HEK293 (cell line): ENCODE measurements around the gene MYO1D.

Experiments
- CTCF ChIA-PET: fragments of 350-600 bp; formaldehyde crosslinking; extraction: SDS; loops from one replicate; lab custom pipeline; 2021; ENCODE audit warnings: antibody characterized with exemption; lab: Yijun Ruan, JAX
- POLR2A ChIA-PET: fragments of 300-600 bp; formaldehyde crosslinking; extraction: SDS; loops from one replicate; lab custom pipeline; 2020; ENCODE audit warnings: antibody characterized with exemption, inconsistent platforms; lab: Yijun Ruan, JAX
- H3K27ac ChIP-seq: fragments of 200-500 bp; sonication (Bioruptor generic); 2 replicates; pipeline ENCODE4 v1.5.1; 2014; ENCODE audit warnings: low read depth, low read length, control low read depth, inconsistent platforms; ENCODE audit errors: extremely low read depth
- H3K36me3 ChIP-seq, 2 experiments: fragments of 200-500 bp in 1 of 2; sonication (Bioruptor generic) in 1 of 2; 1 replicate in 1 of 2; 2 replicates in 1 of 2; pipeline ENCODE4 v1.5.1; 2014 to 2017; ENCODE audit warnings: inconsistent platforms in 2 of 2, low read length in 2 of 2; ENCODE audit not compliant: control insufficient read depth in 2 of 2, insufficient read depth in 1 of 2
- H3K4me1 ChIP-seq: fragments of 200-500 bp; sonication (Bioruptor generic); 2 replicates; pipeline ENCODE4 v1.5.1; 2014; ENCODE audit warnings: mild to moderate bottlenecking, low read length, inconsistent platforms; ENCODE audit not compliant: control insufficient read depth, insufficient read depth
- H3K4me3 ChIP-seq: 2 replicates; pipeline ENCODE4 v1.5.1; 2011; ENCODE audit warnings: low read depth, mild to moderate bottlenecking, control low read depth, low read length, moderate library complexity
- H3K9me3 ChIP-seq: fragments of 200-500 bp; sonication (Bioruptor generic); 2 replicates; pipeline ENCODE4 v1.5.1; 2014; ENCODE audit warnings: low read depth, low read length, inconsistent platforms; ENCODE audit not compliant: control insufficient read depth, insufficient read depth
- EGR2 ChIP-seq: fragments of 450-650 bp; formaldehyde crosslinking; IDR thresholded peaks from 2 replicates; pipeline ENCODE4 v1.5.1; 2016; ENCODE audit warnings: low read depth, missing biosample characterization, missing genetic modification characterization
- GFI1B ChIP-seq: fragments of 450-650 bp; formaldehyde crosslinking; IDR thresholded peaks from 2 replicates; pipeline ENCODE4 v1.5.1; 2016; ENCODE audit warnings: missing biosample characterization, missing genetic modification characterization
- KLF10 ChIP-seq: fragments of 450-650 bp; IDR thresholded peaks from 2 replicates; pipeline ENCODE4 v1.5.1; 2018; ENCODE audit warnings: missing biosample characterization, mild to moderate bottlenecking, missing genetic modification characterization
- PBX3 ChIP-seq: sonication (generic); formaldehyde crosslinking; IDR thresholded peaks from 2 replicates; pipeline ENCODE4 v1.8.1; 2022; ENCODE audit warnings: mild to moderate bottlenecking, moderate library complexity, missing genetic modification reagents
- SETDB1 ChIP-seq: IDR thresholded peaks from one replicate; pipeline ENCODE4 v1.6.1; 2017; ENCODE audit warnings: mild to moderate bottlenecking, low read length, moderate library complexity, mixed read lengths; ENCODE audit not compliant: insufficient read length
- ZNF140 ChIP-seq: fragments of 450-650 bp; formaldehyde crosslinking; IDR thresholded peaks from 2 replicates; pipeline ENCODE4 v1.5.1; 2016; ENCODE audit warnings: missing biosample characterization, missing genetic modification characterization
- ZNF19 ChIP-seq: fragments of 450-650 bp; formaldehyde crosslinking; IDR thresholded peaks from 2 replicates; pipeline ENCODE4; 2016; ENCODE audit warnings: missing biosample characterization, missing genetic modification characterization, low read depth
- ZNF202 ChIP-seq: fragments of 450-650 bp; formaldehyde crosslinking; IDR thresholded peaks from 2 replicates; pipeline ENCODE4 v1.5.1; 2016; ENCODE audit warnings: missing biosample characterization, missing genetic modification characterization, borderline replicate concordance
- ZNF23 ChIP-seq: fragments of 450-650 bp; formaldehyde crosslinking; IDR thresholded peaks from 2 replicates; pipeline ENCODE4 v1.5.1; 2016; ENCODE audit warnings: missing biosample characterization, missing genetic modification characterization, borderline replicate concordance
- ZNF239 ChIP-seq: fragments of 450-650 bp; formaldehyde crosslinking; IDR thresholded peaks from 2 replicates; pipeline ENCODE4 v1.5.1; 2016; ENCODE audit warnings: missing biosample characterization, missing genetic modification characterization
- ZNF266 ChIP-seq: fragments of 450-650 bp; formaldehyde crosslinking; IDR thresholded peaks from 2 replicates; pipeline ENCODE4 v1.5.1; 2016; ENCODE audit warnings: missing biosample characterization, missing genetic modification characterization, low read depth
- ZNF37A ChIP-seq: fragments of 450-650 bp; IDR thresholded peaks from 2 replicates; pipeline ENCODE4 v1.5.1; 2018; ENCODE audit warnings: missing biosample characterization, missing genetic modification characterization
- ZNF677 ChIP-seq: fragments of 450-650 bp; IDR thresholded peaks from 2 replicates; pipeline ENCODE4 v1.5.0; 2018; ENCODE audit warnings: missing biosample characterization, mild to moderate bottlenecking, missing genetic modification characterization, moderate library complexity
- ZNF701 ChIP-seq: fragments of 450-650 bp; formaldehyde crosslinking; IDR thresholded peaks from 2 replicates; pipeline ENCODE4 v1.5.1; 2016; ENCODE audit warnings: missing biosample characterization, missing genetic modification characterization
- ZNF76 ChIP-seq: fragments of 450-650 bp; formaldehyde crosslinking; IDR thresholded peaks from 2 replicates; pipeline ENCODE4; 2016; ENCODE audit warnings: low read depth, missing biosample characterization, missing genetic modification characterization, borderline replicate concordance
- ZSCAN23 ChIP-seq: fragments of 450-650 bp; formaldehyde crosslinking; IDR thresholded peaks from 2 replicates; pipeline ENCODE4 v1.5.1; 2016; ENCODE audit warnings: missing biosample characterization, missing genetic modification characterization
- TF ChIP-seq, protein P1 (sequence below): fragments of 450-650 bp; formaldehyde crosslinking; IDR thresholded peaks from 2 replicates; pipeline ENCODE4 v1.5.1; 2017; ENCODE audit warnings: missing biosample characterization, missing genetic modification characterization
- TF ChIP-seq, protein P2 (sequence below): IDR thresholded peaks from 2 replicates; pipeline ENCODE4 v1.6.1; 2011; ENCODE audit warnings: mild to moderate bottlenecking, low read depth, low read length, borderline replicate concordance
- TF ChIP-seq, protein P3 (sequence below): fragments of 450-650 bp; formaldehyde crosslinking; optimal IDR thresholded peaks from 2 replicates; pipeline ENCODE3; 2016; ENCODE audit warnings: missing biosample characterization, mild to moderate bottlenecking, missing genetic modification characterization
- TF ChIP-seq, protein P4 (sequence below): fragments of 450-650 bp; formaldehyde crosslinking; IDR thresholded peaks from 2 replicates; pipeline ENCODE4 v1.5.1; 2016; ENCODE audit warnings: missing biosample characterization, missing genetic modification characterization

MYO1D gene

DNA sequence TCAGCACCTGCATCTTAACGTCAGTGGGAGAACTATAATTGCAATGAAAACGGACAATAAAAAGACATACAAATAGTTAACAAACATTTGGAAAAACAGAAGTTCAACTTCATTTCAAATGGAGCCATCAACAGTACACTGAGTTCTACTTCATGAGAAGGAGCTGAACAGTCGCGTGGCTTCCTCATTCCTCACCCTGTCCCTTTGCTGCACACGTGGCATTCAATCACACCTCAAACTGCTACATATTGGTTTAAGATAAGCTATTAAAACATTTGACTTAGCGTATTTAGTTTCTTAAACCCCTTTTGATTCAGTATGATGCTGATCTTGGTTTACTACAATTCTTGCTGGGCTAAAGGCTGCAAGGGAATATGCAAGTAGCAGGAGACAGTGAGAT lies 313.3 kb downstream of the MYO1D start:
- Histone ChIP-seq H3K9me3 (no peaks in the 10 kb centered on the region), H3K4me3 (no peak overlapping the region), H3K36me3 (peaks cover 0 to 4% of the 10 kb centered on the region in 2 experiments; a peak in 1 of 3 replicates), H3K27ac (no peak overlapping the region), H3K4me1 (no peaks in the 10 kb centered on the region)
- TF ChIP-seq, protein P1, sequence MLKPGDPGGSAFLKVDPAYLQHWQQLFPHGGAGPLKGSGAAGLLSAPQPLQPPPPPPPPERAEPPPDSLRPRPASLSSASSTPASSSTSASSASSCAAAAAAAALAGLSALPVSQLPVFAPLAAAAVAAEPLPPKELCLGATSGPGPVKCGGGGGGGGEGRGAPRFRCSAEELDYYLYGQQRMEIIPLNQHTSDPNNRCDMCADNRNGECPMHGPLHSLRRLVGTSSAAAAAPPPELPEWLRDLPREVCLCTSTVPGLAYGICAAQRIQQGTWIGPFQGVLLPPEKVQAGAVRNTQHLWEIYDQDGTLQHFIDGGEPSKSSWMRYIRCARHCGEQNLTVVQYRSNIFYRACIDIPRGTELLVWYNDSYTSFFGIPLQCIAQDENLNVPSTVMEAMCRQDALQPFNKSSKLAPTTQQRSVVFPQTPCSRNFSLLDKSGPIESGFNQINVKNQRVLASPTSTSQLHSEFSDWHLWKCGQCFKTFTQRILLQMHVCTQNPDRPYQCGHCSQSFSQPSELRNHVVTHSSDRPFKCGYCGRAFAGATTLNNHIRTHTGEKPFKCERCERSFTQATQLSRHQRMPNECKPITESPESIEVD (tag by site-specific recombination): no peak
- TF ChIP-seq EGR2 (tag by site-specific recombination) (no peak), ZNF19 (tag by site-specific recombination) (no peak), ZSCAN23 (tag by site-specific recombination) (no peak), ZNF239 (tag by site-specific recombination) (no peak), ZNF37A (tag by site-specific recombination) (no peak), ZNF677 (tag by site-specific recombination) (no peak), ZNF76 (tag by site-specific recombination) (no peak), ZNF701 (tag by site-specific recombination) (no peak), PBX3 (CRISPR knock-in tag) (no peak), ZNF23 (tag by site-specific recombination) (no peak), ZNF202 (tag by site-specific recombination) (no peak), SETDB1 (no peak), KLF10 (tag by site-specific recombination) (no peak), ZNF140 (tag by site-specific recombination) (no peak), ZNF266 (tag by site-specific recombination) (no peak), GFI1B (no peak)
- TF ChIP-seq, protein P2, sequence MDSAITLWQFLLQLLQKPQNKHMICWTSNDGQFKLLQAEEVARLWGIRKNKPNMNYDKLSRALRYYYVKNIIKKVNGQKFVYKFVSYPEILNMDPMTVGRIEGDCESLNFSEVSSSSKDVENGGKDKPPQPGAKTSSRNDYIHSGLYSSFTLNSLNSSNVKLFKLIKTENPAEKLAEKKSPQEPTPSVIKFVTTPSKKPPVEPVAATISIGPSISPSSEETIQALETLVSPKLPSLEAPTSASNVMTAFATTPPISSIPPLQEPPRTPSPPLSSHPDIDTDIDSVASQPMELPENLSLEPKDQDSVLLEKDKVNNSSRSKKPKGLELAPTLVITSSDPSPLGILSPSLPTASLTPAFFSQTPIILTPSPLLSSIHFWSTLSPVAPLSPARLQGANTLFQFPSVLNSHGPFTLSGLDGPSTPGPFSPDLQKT: no peak
- TF ChIP-seq, protein P3, sequence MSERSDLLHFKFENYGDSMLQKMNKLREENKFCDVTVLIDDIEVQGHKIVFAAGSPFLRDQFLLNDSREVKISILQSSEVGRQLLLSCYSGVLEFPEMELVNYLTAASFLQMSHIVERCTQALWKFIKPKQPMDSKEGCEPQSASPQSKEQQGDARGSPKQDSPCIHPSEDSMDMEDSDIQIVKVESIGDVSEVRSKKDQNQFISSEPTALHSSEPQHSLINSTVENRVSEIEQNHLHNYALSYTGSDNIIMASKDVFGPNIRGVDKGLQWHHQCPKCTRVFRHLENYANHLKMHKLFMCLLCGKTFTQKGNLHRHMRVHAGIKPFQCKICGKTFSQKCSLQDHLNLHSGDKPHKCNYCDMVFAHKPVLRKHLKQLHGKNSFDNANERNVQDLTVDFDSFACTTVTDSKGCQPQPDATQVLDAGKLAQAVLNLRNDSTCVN: no peak
- TF ChIP-seq, protein P4, sequence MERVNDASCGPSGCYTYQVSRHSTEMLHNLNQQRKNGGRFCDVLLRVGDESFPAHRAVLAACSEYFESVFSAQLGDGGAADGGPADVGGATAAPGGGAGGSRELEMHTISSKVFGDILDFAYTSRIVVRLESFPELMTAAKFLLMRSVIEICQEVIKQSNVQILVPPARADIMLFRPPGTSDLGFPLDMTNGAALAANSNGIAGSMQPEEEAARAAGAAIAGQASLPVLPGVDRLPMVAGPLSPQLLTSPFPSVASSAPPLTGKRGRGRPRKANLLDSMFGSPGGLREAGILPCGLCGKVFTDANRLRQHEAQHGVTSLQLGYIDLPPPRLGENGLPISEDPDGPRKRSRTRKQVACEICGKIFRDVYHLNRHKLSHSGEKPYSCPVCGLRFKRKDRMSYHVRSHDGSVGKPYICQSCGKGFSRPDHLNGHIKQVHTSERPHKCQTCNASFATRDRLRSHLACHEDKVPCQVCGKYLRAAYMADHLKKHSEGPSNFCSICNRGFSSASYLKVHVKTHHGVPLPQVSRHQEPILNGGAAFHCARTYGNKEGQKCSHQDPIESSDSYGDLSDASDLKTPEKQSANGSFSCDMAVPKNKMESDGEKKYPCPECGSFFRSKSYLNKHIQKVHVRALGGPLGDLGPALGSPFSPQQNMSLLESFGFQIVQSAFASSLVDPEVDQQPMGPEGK: no peak
- CTCF ChIA-PET: no interaction called here
- POLR2A ChIA-PET: no interaction called here
